SK-N-MC (cell line): ENCODE measurements around the gene CDC42EP3.

Source experiments
- DNase-seq: peaks from one replicate; pipeline ENCODE4 v3.0.0-alpha.2; 2011; ENCODE audit warnings: low read depth, low spot score
- H3K27ac ChIP-seq: fragments of 200-600 bp; sonication (generic); 2 replicates; pipeline ENCODE4 v1.5.1; 2016; ENCODE audit warnings: mixed run types
- H3K36me3 ChIP-seq: fragments of 200-600 bp; sonication (generic); 2 replicates; pipeline ENCODE4 v1.6.1; 2017; ENCODE audit warnings: antibody characterized with exemption, low read length, mixed read lengths; ENCODE audit not compliant: insufficient read depth
- H3K4me3 ChIP-seq: fragments of 200-600 bp; sonication (generic); 2 replicates; pipeline ENCODE4 v1.5.1; 2016
- H3K9ac ChIP-seq: fragments of 200-600 bp; sonication (generic); 2 replicates; pipeline ENCODE4 v1.8.0; 2017; ENCODE audit warnings: mixed run types, mixed read lengths; ENCODE audit not compliant: insufficient read length
- H3K9me3 ChIP-seq: fragments of 200-600 bp; sonication (generic); 2 replicates; pipeline ENCODE4 v1.6.1; 2017; ENCODE audit warnings: low read depth, mild to moderate bottlenecking, antibody characterized with exemption, low read length, moderate library complexity, mixed read lengths
- EZH2 ChIP-seq: fragments of 200-600 bp; sonication (generic); IDR thresholded peaks from one replicate; pipeline ENCODE4 v1.6.1; 2017; ENCODE audit warnings: antibody characterized with exemption
- FOXP2 ChIP-seq: optimal IDR thresholded peaks from 2 replicates; pipeline ENCODE3; 2011; ENCODE audit warnings: mild to moderate bottlenecking, moderate library complexity; ENCODE audit not compliant: insufficient read depth; ENCODE audit errors: extremely low read length, control extremely low read depth
- POLR2AphosphoS5 ChIP-seq: IDR thresholded peaks from 2 replicates; pipeline ENCODE4 v1.6.1; 2012; ENCODE audit warnings: mild to moderate bottlenecking, low read depth, low read length, borderline replicate concordance

Gene CDC42EP3

DNA sequence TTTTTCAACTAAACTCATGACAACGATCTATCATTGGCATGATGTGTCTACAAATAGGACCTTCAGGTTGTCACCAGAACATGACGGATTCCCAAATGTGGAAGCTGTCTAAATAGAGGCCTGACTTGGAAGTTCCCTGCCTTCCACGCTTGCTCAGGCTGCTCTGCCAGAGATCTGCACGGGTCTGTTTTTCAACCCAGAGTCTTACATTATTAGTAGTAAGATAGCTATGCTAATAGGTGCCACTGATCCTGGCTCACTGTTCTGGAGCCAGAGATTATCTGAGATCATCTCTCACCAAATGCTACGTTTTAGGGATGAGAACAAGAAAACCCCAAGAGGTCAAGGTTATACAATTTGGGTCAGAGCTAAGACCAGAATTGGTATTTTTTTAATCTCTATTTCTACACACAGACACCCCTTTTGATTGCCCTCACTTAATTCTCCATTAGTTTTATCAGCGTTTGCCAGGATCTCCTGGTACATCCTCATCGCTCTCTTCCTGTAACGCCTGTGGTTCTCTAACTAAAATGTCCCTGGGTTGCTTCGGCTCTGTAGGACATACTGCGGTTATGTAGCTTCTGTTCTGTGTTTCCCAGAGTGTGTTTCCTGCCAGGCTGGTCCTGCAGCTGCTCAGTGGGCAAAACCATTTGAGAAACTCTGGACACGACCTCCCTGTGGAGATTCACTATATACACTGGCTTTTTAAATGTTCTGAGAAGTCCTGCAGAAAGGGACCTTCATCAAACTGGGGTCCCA, 5.7 kb downstream of the CDC42EP3 start:
- Histone ChIP-seq H3K27ac (no peak overlapping the region), H3K4me3 (no peak overlapping the region), H3K9ac (no peak overlapping the region), H3K9me3 (no peaks in the 10 kb centered on the region), H3K36me3 (no peaks in the 10 kb centered on the region)
- no peak for DNase-seq
- TF ChIP-seq EZH2: no peak
- no peak for TF ChIP-seq POLR2AphosphoS5
- TF ChIP-seq FOXP2: no peak

DNA sequence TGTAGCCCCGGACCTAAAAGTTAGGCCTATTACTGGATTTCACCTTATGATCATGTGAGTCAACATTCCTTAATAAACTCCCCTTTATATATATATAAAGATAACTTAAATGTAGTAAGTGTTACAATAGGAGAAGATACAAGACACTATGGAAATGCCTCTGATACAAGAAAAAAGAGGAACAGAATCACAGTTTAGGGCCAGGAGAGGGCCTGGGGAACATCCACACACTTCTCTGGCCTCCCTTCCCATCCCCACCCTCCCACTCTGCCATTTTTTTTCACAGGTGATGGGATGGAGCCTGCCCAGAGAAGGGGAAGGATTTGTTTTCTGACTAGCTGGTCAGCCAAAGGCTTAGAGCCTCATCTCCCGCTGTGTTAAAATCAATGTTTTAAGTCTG, 6.4 kb downstream of the CDC42EP3 start:
- DNase-seq: no peak
- Histone ChIP-seq H3K36me3 (no peaks in the 10 kb centered on the region), H3K9ac (no peak overlapping the region), H3K9me3 (no peaks in the 10 kb centered on the region), H3K4me3 (no peak overlapping the region), H3K27ac (no peak overlapping the region)
- TF ChIP-seq EZH2 (no peak), FOXP2 (no peak), POLR2AphosphoS5 (no peak)

DNA sequence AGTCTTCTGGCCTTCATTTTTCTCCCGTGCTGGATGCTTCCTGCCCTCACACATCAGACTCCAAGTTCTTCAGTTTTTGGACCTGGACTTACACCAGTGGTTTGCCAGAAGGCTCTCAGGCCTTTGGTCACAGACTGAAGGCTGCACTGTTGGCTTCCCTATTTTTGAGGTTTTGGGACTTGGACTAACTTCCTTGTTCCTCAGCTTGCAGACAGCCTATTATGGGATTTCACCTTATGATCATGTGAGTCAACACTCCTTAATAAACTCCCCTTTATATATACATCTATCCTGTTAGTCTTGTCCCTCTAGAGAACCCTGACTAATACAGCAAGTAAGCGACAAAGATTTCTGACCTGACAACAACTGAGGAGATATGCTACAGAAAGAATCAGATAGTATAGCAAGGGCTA, 7.2 kb downstream of the CDC42EP3 start:
- H3K27ac ChIP-seq: no peak overlapping the region

DNA sequence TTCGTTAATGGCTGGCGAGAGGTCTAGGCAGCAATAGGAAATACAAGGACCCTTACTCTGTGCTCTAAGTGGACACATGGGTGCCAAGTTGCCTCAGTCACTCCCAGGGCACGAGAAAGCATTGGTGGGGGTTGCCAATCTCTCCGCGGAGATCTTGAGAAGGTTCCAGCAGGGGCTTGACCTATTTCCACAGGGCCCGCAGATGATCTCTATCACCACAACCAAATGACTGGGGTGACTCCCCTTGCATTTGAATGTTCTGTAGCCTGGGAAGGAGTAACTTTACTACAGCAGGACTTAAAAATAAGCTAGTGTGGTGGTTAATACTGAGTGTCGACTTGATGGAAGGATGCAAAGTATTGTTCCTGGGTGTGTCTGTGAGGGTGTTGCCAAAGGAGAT, 8.1 kb downstream of the CDC42EP3 start:
- DNase-seq: no peak
- TF ChIP-seq EZH2 (no peak), FOXP2 (no peak), POLR2AphosphoS5 (no peak)
- Histone ChIP-seq H3K9ac (no peak overlapping the region), H3K9me3 (no peaks in the 10 kb centered on the region), H3K4me3 (no peak overlapping the region), H3K36me3 (no peaks in the 10 kb centered on the region), H3K27ac (no peak overlapping the region)

More for the DNA sequence above, 7.2 kb downstream of the CDC42EP3 start:
- TF ChIP-seq FOXP2 (no peak), POLR2AphosphoS5 (no peak), EZH2 (no peak)
- Histone ChIP-seq H3K9ac (no peak overlapping the region), H3K9me3 (no peaks in the 10 kb centered on the region), H3K36me3 (no peaks in the 10 kb centered on the region), H3K4me3 (no peak overlapping the region)
- no peak for DNase-seq

DNA sequence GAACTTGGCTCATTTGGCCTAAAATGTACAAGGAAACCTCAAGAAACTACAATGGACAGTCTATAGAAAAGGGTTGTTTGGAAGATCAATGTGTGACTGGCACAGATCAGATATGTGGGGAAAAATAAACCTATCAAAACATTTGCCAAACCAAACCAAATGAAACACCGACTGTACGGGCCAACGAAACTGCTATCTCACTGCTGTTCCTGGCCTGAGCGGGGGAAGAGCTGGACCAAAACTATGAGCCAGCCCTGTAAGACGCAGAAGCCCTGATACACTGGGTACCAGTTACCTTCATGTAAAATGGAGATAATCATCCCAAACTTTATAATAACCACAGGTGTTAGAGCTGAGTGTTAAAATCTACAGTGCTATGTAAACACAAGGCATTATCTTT, 11.7 kb downstream of the CDC42EP3 start:
- no peak overlapping the region for H3K27ac ChIP-seq
- no peak for DNase-seq
- no peaks in the 10 kb centered on the region for H3K36me3 ChIP-seq
- H3K9ac ChIP-seq: no peak overlapping the region
- no peak overlapping the region for H3K4me3 ChIP-seq
- no peaks in the 10 kb centered on the region for H3K9me3 ChIP-seq
- TF ChIP-seq FOXP2 (no peak), EZH2 (no peak), POLR2AphosphoS5 (no peak)

DNA sequence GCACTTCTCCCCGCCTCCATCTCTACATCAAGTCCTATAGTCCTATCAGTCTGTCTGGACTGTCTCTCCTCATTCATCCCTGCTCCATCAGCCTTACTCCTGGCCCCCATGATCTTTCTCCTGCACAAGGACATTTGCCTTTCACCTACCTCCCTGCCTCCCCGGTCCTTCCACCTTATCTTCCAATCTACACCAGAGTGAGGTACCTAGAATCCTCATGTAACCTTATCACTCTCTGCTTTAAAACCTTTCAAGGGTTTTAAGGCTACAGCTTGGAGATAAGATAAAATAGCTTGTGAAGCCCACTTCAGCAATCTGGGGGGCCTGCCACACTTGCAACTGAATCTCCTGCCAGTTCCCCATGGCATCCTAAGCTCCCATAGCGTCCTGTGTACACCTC, 12.8 kb downstream of the CDC42EP3 start:
- no peak for TF ChIP-seq POLR2AphosphoS5
- no peak for TF ChIP-seq FOXP2
- no peak for TF ChIP-seq EZH2
- DNase-seq: no peak
- no peaks in the 10 kb centered on the region for H3K36me3 ChIP-seq
- H3K4me3 ChIP-seq: no peak overlapping the region
- no peak overlapping the region for H3K9ac ChIP-seq
- H3K9me3 ChIP-seq: no peaks in the 10 kb centered on the region
- no peak overlapping the region for H3K27ac ChIP-seq

DNA sequence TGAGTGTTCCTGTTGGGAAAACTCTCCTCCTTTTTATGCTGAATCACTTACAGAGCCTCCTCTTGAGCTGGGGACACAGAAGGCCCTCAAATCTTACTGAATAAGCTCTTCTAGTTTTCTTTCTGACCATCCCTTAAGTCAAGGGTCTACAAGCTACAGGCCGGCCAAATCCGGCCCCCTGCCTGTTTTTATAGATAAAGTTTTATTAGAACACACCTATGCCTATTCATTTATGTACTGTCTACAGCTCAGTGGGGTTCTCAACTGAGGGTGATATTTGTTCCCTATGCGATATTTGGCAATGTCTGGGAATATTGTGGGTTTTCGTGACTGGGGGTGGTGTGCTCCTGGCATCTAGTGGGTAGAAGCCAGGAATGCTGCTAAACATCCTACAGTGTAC, 14.0 kb downstream of the CDC42EP3 start:
- no peaks in the 10 kb centered on the region for H3K36me3 ChIP-seq
- no peak overlapping the region for H3K27ac ChIP-seq
- H3K9me3 ChIP-seq: no peaks in the 10 kb centered on the region
- H3K4me3 ChIP-seq: no peak overlapping the region
- no peak overlapping the region for H3K9ac ChIP-seq
- no peak for DNase-seq
- no peak for TF ChIP-seq EZH2
- no peak for TF ChIP-seq FOXP2
- TF ChIP-seq POLR2AphosphoS5: no peak

DNA sequence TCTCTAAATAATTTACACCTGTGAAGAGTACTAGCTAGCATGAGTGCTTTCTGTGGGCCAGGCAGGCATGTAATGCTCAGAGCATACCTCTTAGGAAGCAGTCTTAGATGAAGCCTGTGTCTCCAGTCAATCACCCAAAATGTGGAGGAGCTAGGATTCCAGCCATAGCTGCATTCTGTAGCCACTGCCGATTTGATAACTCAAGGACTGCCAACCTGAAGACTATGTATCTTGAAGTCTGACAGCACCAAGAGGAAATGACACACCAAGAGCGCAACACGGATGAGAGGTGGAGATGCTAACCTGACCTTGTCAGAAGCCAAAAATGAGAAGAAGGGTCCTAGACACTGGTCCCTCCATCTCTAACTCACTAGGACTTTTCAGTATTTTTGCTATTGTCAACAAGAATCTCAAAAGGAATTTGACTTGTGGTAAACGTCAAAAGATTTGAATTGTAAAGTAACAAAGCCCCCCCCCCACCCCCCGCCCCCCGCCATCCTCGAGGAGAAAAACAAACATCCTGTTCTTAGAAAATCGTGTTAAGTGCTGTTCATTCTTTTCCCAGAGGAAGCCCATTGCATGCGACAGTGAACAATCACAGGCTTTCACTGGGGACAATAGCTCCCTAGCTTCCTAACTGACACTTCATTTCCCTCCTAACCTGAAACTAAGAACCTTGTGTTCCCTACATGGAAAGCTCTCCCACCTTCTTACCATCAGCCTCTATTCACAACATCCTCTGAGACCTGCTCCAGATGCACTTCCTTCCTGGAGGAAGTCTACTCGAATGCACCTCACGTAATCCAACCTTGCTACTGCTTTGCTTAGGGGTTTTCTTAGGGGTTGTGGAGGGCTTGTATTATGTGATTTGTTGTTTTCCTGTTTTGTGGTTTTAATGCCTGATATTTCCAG, 14.7 kb downstream of the CDC42EP3 start:
- no peak for DNase-seq

More for the DNA sequence above, 14.7 kb downstream of the CDC42EP3 start:
- Histone ChIP-seq H3K9ac (no peak overlapping the region), H3K27ac (no peak overlapping the region), H3K9me3 (no peaks in the 10 kb centered on the region), H3K36me3 (no peaks in the 10 kb centered on the region), H3K4me3 (no peak overlapping the region)
- TF ChIP-seq FOXP2 (no peak), EZH2 (no peak), POLR2AphosphoS5 (no peak)
